Osteocyte (in vitro differentiated cells): Measurements from ENCODE around the gene CNOT6L. TPM values are rescaled to one million over a fixed set of nuclear protein-coding genes. Genes with fewer than 3 reads are reported as not detected.

Source experiments
- DNase-seq: peaks from one replicate; pipeline ENCODE4 v3.0.0; 2021; ENCODE audit warnings: mixed read lengths; ENCODE audit not compliant: unreplicated experiment; ENCODE audit errors: extremely low spot score
- H3K27ac Mint-ChIP-seq: one replicate; pipeline ENCODE4 v1.8.0; 2021; ENCODE audit warnings: mild to moderate bottlenecking, mixed read lengths; ENCODE audit not compliant: unreplicated experiment
- H3K27me3 Mint-ChIP-seq: one replicate; pipeline ENCODE4 v1.8.0; 2021; ENCODE audit warnings: mixed read lengths; ENCODE audit not compliant: unreplicated experiment
- H3K36me3 Mint-ChIP-seq: one replicate; pipeline ENCODE4 v1.8.0; 2021; ENCODE audit warnings: mixed read lengths; ENCODE audit not compliant: unreplicated experiment
- H3K4me1 Mint-ChIP-seq: one replicate; pipeline ENCODE4 v1.8.0; 2021; ENCODE audit warnings: mixed read lengths; ENCODE audit not compliant: unreplicated experiment
- H3K4me3 Mint-ChIP-seq: one replicate; pipeline ENCODE4 v1.8.0; 2021; ENCODE audit warnings: mild to moderate bottlenecking, moderate library complexity, mixed read lengths; ENCODE audit not compliant: unreplicated experiment
- H3K9me3 Mint-ChIP-seq: one replicate; pipeline ENCODE4 v1.8.0; 2021; ENCODE audit warnings: mixed read lengths; ENCODE audit not compliant: unreplicated experiment
- total RNA-seq: library from RNA; stranded (reverse); gene quantifications from 2 replicates; pipeline ENCODE4 v1.2.1, GENCODE V29; 2021
- TF ChIP-seq, protein P1 (sequence below): fragments of 200-600 bp; sonication (generic); IDR thresholded peaks from 2 replicates; pipeline ENCODE4 v1.5.0; 2021; ENCODE audit warnings: antibody characterized with exemption, mild to moderate bottlenecking, moderate library complexity

CNOT6L gene
- total RNA-seq, 1 donor from 2014 or later, result 28.6 TPM

DNA sequence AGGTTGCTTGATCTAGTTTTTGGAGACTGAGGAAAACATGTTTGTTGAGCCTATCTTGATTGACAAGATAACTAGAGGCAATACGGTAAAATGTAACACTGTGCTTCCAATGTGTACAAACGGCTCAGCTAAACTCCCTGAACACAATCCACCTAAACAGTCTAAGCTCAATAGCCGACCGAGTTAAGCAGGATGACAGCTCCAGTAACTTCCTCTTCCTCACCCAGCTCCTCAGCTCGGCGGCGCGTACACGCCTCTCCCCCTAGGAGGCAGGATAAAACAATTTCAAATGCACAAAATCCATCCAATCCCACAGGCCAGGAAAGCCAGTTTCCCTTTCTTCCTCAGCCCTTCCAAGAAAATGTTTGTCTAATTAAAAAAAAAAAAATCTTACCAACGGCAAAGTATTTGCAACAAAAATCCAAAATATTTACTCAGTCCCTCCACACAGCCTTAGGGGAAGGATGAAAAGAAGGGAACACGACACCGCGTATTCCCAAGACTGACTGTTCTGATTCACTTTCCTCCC is 1.0 kb downstream of the CNOT6L start:
- peaks cover 19% of the 10 kb centered on the region for H3K4me1 Mint-ChIP-seq
- DNase-seq, result peak; percentile 86
- H3K4me3 Mint-ChIP-seq, result peak overlapping the region; percentile 87
- no peaks in the 10 kb centered on the region for H3K9me3 Mint-ChIP-seq
- no peaks in the 10 kb centered on the region for H3K27me3 Mint-ChIP-seq
- peak overlapping the region; percentile 90 for H3K27ac Mint-ChIP-seq
- H3K36me3 Mint-ChIP-seq, result no peaks in the 10 kb centered on the region
- TF ChIP-seq, protein P1, sequence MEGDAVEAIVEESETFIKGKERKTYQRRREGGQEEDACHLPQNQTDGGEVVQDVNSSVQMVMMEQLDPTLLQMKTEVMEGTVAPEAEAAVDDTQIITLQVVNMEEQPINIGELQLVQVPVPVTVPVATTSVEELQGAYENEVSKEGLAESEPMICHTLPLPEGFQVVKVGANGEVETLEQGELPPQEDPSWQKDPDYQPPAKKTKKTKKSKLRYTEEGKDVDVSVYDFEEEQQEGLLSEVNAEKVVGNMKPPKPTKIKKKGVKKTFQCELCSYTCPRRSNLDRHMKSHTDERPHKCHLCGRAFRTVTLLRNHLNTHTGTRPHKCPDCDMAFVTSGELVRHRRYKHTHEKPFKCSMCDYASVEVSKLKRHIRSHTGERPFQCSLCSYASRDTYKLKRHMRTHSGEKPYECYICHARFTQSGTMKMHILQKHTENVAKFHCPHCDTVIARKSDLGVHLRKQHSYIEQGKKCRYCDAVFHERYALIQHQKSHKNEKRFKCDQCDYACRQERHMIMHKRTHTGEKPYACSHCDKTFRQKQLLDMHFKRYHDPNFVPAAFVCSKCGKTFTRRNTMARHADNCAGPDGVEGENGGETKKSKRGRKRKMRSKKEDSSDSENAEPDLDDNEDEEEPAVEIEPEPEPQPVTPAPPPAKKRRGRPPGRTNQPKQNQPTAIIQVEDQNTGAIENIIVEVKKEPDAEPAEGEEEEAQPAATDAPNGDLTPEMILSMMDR, result peak; percentile 65

DNA sequence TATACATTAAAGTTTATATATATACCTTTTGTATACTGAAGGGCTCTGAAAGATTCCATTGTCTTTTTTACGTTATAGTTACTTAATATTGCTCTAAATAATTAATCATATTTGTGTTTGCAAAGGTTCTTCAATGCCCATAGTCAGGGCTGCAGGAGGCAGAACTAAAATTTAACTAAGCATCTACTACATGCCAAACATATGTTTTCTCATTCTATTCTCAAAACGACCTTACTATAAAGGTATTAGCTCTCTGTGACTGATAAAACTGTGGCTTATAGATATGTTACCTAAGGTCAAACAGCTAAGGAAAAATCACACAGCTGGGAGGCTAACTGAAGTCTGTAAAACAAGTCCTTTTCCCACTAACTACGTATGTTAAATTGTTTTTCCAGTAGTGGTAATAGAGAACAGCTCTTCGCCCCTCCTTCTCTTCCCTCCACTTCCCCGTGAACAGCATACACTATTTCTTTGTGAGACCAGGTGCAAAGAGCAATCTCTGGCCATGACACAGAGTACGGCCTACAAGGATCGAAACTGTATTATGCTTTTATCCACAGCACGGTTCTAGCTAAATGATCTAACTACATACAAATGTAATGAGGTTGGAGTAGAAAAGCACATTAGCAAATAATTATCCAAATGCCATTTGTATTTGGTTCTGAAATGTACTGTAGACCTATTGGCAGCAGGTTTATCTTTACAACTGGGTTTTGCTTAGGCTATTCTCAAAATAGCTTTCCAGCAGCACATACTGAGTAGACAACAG is 1.7 kb downstream of the CNOT6L start:
- TF ChIP-seq, protein P1, result no peak
- Mint-ChIP-seq H3K4me3 (peak overlapping the region; percentile 87), H3K27me3 (no peaks in the 10 kb centered on the region), H3K4me1 (peaks cover 19% of the 10 kb centered on the region), H3K36me3 (no peaks in the 10 kb centered on the region), H3K9me3 (no peaks in the 10 kb centered on the region), H3K27ac (peak overlapping the region; percentile 90)
- DNase-seq, result no peak

DNA sequence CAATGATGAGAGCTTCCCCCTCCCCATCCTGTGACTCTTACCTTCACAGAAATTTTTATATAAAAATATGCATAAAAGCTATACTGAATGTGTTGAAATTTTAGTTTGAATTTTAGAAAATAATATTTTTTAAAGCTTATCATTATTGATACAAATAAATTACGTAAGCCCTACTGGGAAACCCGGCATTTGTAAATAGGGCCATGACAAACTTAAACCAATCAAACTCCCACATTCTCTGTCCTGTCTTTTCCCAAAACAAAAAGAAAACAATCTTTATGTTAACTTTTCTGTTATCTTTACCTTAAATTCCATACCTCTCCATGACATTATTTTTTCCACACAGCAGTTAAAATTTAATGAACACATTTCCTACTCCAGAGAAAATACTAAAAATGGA is 2.6 kb downstream of the CNOT6L start:
- Mint-ChIP-seq H3K27ac (no peak overlapping the region), H3K4me1 (peaks cover 19% of the 10 kb centered on the region), H3K9me3 (no peaks in the 10 kb centered on the region), H3K4me3 (no peak overlapping the region), H3K27me3 (no peaks in the 10 kb centered on the region), H3K36me3 (no peaks in the 10 kb centered on the region)
- no peak for DNase-seq
- TF ChIP-seq, protein P1, result no peak

DNA sequence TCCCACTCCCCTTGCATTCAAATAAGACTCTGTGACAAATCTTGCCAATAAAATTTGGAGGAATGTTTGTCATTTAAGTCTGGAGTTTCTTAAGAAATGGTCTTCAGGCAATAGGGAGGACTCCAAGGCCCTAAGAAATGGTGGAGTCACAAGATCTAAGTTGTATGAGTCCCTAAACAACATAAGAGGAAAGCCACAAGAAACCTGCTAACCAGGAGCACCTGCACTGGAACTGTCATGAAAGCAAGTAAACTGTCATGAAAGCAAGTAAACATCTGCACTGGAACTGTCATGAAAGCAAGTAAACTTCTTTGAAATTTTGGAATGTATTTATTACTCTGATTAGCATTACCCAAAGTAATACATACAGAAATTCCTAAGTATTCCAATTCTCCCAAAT is 3.5 kb downstream of the CNOT6L start:
- Mint-ChIP-seq H3K36me3 (peaks cover 4% of the 10 kb centered on the region), H3K27ac (no peak overlapping the region), H3K9me3 (no peaks in the 10 kb centered on the region), H3K4me1 (peaks cover 13% of the 10 kb centered on the region), H3K4me3 (no peak overlapping the region), H3K27me3 (no peaks in the 10 kb centered on the region)
- TF ChIP-seq, protein P1, result no peak
- DNase-seq, result no peak

DNA sequence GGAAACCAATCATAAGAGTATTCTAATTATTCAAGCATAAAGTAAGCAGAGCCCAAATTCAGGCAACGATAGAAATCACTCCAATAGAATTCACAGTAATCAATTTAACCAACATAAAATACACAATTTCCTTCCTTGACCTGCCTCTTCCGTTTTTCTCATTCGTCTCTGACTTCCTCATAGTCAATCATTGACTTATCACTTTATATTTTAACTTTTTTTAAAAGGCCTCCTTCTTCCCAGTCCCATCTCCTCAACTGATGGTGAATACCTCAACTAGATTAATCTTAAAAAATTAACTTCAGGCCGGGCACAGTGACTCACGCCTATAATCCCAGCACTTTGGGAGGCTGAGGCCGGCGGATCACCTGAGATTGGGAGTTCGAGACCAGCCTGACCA is 13.3 kb downstream of the CNOT6L start:
- TF ChIP-seq, protein P1, result no peak
- Mint-ChIP-seq H3K4me1 (peaks cover 22% of the 10 kb centered on the region), H3K36me3 (peaks cover 3% of the 10 kb centered on the region), H3K9me3 (no peaks in the 10 kb centered on the region), H3K27ac (no peak overlapping the region), H3K4me3 (no peak overlapping the region), H3K27me3 (no peaks in the 10 kb centered on the region)
- no peak for DNase-seq
